GM21447 (cell line): Measurements from ENCODE around the gene SLC5A9.
"Not testable (repeated sequence)": the region's sequence is repeated elsewhere in the genome, so short reads cannot be mapped to it uniquely, and the experiment has no call there.

Experiments
- ATAC-seq: cut with Tn5 transposase; IDR thresholded peaks from one replicate; pipeline ENCODE4 v1.9.1; 2021; ENCODE audit not compliant: unreplicated experiment

SLC5A9 gene

GRCh38 chr1:48236716-48237470 is 14.4 kb downstream of the SLC5A9 start:
- peak; percentile 70 for ATAC-seq

- no peak for ATAC-seq
These were observed 19.7 kb downstream of the SLC5A9 start for GRCh38 chr1:48242141-48242736.

GRCh38 chr1:48245106-48245505 is 22.6 kb downstream of the SLC5A9 start:
- ATAC-seq: no peak

- ATAC-seq: no peak
These were observed 24.2 kb downstream of the SLC5A9 start for GRCh38 chr1:48246727-48247126.

GRCh38 chr1:48248356-48248755 is 25.8 kb downstream of the SLC5A9 start:
- no peak for ATAC-seq

GRCh38 chr1:48249868-48250267 is 27.4 kb downstream of the SLC5A9 start:
- no peak for ATAC-seq

- no peak for ATAC-seq
These were observed 28.1 kb downstream of the SLC5A9 start for GRCh38 chr1:48250572-48250971.

GRCh38 chr1:48251323-48251722 is 28.8 kb downstream of the SLC5A9 start:
- ATAC-seq: no peak

GRCh38 chr1:48251821-48252220 is 29.3 kb downstream of the SLC5A9 start:
- ATAC-seq: no peak

- no peak for ATAC-seq
These were observed 31.7 kb downstream of the SLC5A9 start for GRCh38 chr1:48254254-48254653.

- no peak for ATAC-seq
These were observed 35.6 kb downstream of the SLC5A9 start for GRCh38 chr1:48258106-48258505.

GRCh38 chr1:48261881-48262400 is 39.4 kb downstream of the SLC5A9 start:
- no peak for ATAC-seq

- no peak for ATAC-seq
These were observed 40.5 kb downstream of the SLC5A9 start for GRCh38 chr1:48263041-48263440.

- no peak for ATAC-seq
These were observed 44.1 kb downstream of the SLC5A9 start for GRCh38 chr1:48266576-48266975.

GRCh38 chr1:48277437-48277836 is 54.9 kb downstream of the SLC5A9 start:
- not testable (repeated sequence) for ATAC-seq

- ATAC-seq: not testable (repeated sequence)
These were observed 59.8 kb downstream of the SLC5A9 start for GRCh38 chr1:48282329-48282728.

GRCh38 chr1:48284696-48285420 is 62.3 kb downstream of the SLC5A9 start:
- ATAC-seq: not testable (repeated sequence)

GRCh38 chr1:48285525-48285924 is 63.0 kb downstream of the SLC5A9 start:
- no peak for ATAC-seq

- ATAC-seq: no peak
These were observed 68.9 kb downstream of the SLC5A9 start for GRCh38 chr1:48291421-48291820.

- ATAC-seq: no peak
These were observed 70.2 kb downstream of the SLC5A9 start for GRCh38 chr1:48292706-48293105.

- not testable (repeated sequence) for ATAC-seq
These were observed 71.6 kb downstream of the SLC5A9 start for GRCh38 chr1:48294094-48294493.

GRCh38 chr1:48294656-48295055 is 72.1 kb downstream of the SLC5A9 start:
- ATAC-seq: no peak
